Forelimb muscle (tissue), 1 donor: ENCODE results near the gene PAX3. TPM values are rescaled to one million over a fixed set of nuclear protein-coding genes. Genes with fewer than 3 reads are reported as not detected.
"Not testable (repeated sequence)": the region's sequence is repeated elsewhere in the genome, so short reads cannot be mapped to it uniquely, and the experiment has no call there.

Source experiments
- DNase-seq: peaks from one replicate; pipeline ENCODE4 v3.0.0-alpha.2; 2013; ENCODE audit warnings: low read depth
- polyA plus RNA-seq: library from polyadenylated mRNA; unstranded; fragments of 120-200 nt; gene quantifications from one replicate; pipeline ENCODE4 v1.2.1, GENCODE V29; 2013; ENCODE audit not compliant: insufficient read length

The PAX3 gene
- polyA plus RNA-seq, 1 donor: 1.5 TPM

DNA sequence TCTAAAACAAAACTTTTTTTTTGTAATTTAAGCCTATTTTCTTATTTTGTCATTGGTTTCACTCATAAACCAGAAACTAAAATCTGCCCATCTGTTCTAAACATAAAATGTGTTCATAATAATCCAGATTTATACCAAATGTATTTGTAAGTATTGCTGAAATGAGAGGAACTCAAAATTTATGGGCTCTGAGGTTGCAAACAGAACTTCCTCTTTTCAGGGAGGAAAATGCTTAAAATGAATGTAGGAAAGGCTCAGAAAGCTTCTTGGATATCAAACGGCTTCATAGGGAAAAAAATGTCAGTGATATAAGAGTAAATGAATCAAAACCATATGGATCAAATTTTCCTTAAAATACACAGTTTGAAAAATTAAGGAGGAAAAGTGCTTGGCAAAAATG is 83.9 kb downstream of the PAX3 start:
- DNase-seq: no peak

DNA sequence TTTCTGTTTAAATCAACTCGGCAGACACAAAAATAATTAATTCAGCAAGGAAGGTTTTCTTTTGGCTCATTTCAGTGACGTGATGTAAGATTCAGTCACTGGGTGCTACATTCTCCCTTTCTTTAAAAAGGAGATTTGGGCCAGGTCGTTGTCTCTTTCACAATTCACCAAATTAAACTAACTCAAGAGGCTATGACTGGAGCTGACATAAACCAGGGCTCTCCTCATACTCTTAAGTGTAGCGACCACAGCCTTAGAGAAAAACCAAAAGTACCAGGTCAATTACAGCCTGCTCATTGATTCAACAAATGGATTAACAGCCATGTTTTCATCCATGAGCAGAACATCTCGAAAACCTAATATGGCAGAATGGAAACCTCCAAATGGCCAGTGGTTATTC is 85.7 kb downstream of the PAX3 start:
- no peak for DNase-seq

GRCh38 chr2:222212571-222212970 is 86.2 kb downstream of the PAX3 start:
- no peak for DNase-seq

DNA sequence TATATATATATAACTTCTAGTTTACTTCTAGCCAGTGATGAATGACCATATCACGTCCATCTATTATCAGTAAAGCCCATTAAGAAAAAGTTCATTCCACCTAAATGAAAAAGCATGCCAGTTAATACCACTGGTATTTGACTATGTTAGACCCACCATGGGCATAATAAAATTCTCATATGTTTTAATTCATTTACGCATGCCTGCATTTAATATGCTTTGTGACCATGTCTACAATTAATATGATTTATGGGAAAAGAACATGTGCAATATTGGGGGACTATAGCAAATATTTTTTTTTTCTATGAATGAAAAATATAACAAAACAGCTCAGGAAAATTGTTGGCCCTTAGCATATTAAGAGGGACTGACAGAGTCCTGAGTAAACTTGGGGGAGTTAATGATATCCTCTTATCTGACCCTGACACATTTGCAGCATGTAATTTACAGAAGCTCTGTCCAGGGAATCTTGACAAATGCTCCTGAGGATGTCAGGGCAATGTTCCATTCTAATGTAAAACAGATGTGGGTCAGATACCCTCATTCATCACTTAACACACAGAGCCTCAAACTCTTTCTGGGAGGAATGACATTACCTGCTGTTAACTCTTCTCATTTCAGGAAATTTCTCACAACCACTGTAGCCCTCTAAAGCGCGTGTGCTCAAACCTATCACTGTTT is 90.6 kb downstream of the PAX3 start:
- DNase-seq: no peak

DNA sequence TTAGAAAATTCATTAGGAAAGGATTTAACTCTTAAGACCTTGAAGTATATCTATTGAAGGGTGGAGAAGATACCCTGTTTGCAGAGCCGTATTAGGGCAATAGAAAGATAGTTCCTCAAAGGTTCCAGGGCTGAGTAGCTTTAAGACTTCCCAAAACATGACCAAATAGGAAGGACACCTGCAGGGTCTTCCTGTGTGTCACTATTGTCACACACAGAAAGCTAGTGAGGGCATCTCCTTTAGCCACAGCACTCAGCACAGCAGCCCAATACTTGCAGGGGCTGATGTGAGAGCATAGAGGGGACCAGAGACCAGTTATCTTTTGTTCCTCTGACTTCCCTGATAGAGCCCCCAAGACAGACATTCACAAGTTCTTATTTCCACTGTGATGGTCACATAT is 93.7 kb downstream of the PAX3 start:
- DNase-seq: no peak

- DNase-seq: no peak
Measured at GRCh38 chr2:222203041-222203440, 95.8 kb downstream of the PAX3 start.

DNA sequence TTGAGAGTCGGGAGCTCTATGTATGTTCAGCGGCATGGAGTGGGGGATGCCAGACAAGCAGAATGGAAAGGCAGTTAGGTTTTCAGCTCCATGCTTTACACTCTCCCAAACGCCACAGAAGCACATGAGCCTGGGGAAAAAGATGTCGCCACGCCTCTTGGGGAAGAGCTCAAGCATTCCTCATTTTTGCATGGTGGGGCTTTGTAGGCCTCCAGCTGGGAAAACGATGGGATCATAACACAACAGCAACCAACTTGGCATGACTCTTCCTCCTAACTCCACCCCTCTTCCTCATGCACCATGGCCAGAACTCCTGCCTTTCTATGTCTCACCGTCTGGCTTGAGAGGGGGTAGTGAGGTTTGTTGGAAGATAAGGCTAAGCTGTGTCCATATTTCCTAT is 102.6 kb downstream of the PAX3 start:
- DNase-seq: no peak

DNA sequence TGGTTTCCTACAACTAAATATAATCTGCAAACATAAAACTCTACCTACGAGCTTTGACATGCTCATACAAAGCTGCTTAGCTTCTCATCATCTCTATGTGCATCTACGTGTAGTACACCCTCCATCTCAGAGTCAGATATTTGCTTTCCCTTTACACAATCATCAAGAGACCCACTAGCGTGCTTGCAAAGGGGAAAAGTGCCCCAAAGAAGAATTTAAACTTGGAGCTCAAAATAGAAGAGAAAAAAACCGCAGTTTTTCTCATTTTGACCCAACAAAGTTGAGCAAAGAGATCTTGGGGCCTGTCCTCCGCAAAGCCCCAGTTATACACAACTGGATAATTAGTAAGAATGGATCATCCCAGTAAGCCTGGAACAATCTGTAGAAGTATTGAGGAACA is 104.1 kb downstream of the PAX3 start:
- no peak for DNase-seq

DNA sequence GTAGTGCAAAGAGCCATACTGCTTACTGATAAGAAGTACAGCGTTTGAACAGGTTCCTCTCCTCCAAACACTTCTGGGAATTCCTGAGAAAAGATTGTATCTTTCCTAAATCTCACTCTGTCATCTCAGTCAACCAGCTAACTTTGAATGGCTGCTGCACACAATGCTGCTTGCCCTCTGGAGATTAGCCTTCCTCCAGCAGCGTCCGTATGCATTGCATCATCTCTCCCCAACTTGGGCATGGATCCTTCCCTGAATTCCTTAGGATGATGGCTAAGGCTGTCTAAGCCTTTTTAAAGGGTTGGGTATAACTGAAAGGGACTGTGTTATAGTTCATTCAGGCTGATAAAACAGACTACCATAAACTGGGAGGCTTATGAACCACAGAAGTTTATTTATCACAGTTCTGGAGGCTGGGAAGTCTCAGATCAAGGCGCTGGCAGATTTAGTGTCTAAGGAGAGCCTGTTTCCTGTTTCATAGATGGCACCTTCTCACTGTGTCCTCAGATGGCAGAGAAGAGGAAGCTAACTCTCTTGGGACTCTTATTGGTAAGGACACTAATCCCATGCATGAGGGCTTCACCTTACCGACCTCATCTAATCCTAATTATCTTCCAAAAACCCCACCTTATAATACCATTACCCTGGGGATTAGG is 105.3 kb downstream of the PAX3 start:
- DNase-seq: no peak

- DNase-seq: no peak
Measured at GRCh38 chr2:222180619-222181018, 118.2 kb downstream of the PAX3 start.

GRCh38 chr2:222179592-222179991 is 119.2 kb downstream of the PAX3 start:
- no peak for DNase-seq

GRCh38 chr2:222178450-222178849 is 120.3 kb downstream of the PAX3 start:
- no peak for DNase-seq

- no peak for DNase-seq
Measured at GRCh38 chr2:222176890-222177289, 121.9 kb downstream of the PAX3 start.

- DNase-seq: no peak
Measured at GRCh38 chr2:222174450-222174849, 124.3 kb downstream of the PAX3 start.

GRCh38 chr2:222169346-222169745 is 129.5 kb downstream of the PAX3 start:
- DNase-seq: no peak

GRCh38 chr2:222167762-222168161 is 131.0 kb downstream of the PAX3 start:
- DNase-seq: no peak

DNA sequence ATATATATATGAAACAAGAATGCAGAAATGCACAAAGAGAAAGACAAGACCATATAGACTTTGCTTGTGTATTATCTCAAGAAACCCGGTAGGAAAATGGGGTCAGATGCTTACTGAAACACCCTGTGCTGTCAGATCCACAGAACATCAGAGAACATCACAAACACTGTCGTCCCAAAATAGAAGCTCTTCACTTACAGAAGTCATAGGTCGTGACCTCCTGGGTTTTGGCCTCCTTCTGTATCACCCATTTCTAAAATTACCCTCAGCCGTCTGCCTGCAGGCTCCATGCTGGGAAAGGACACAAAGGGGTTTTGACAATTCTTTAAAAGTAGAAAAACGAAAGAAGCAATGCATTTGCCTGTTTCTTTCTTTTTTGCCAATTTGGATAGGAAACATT is 137.9 kb downstream of the PAX3 start:
- no peak for DNase-seq

GRCh38 chr2:222160125-222160524 is 138.7 kb downstream of the PAX3 start:
- DNase-seq: no peak

GRCh38 chr2:222159221-222159620 is 139.6 kb downstream of the PAX3 start:
- no peak for DNase-seq

- not testable (repeated sequence) for DNase-seq
Measured at GRCh38 chr2:222155003-222155664, 143.7 kb downstream of the PAX3 start.
